GM23248 (cell line): Measurements from ENCODE around the gene OR5C1.

Source experiments
- EZH2 ChIP-seq: fragments of 200-600 bp; sonication (generic); IDR thresholded peaks from 2 replicates; pipeline ENCODE4 v1.6.1; 2018; ENCODE audit warnings: antibody characterized with exemption, mild to moderate bottlenecking; ENCODE audit not compliant: insufficient read depth, poor library complexity, severe bottlenecking
- EZH2phosphoT487 ChIP-seq: fragments of 200-600 bp; sonication (generic); IDR thresholded peaks from 2 replicates; pipeline ENCODE4 v1.6.1; 2018; ENCODE audit warnings: antibody characterized with exemption, moderate library complexity, mild to moderate bottlenecking, low read depth; ENCODE audit not compliant: insufficient read depth

GRCh38 chr9:122797316-122798063 is 8.8 kb downstream of the OR5C1 start:
- no peak for TF ChIP-seq EZH2
- TF ChIP-seq EZH2phosphoT487, result no peak
